K562 (cell line): Measurements from ENCODE around the gene CRB2. TPM values are rescaled to one million over a fixed set of nuclear protein-coding genes. Genes with fewer than 3 reads are reported as not detected.
A peak's percentile ranks its signal among the peaks of the same experiment; 100 is the strongest.

Experiments
- ATAC-seq: fragments of 200-7000 bp; cut with Tn5 transposase; 3 replicates; pipeline ENCODE4 v1.9.1; 2020; ENCODE audit warnings: moderate library complexity
- BruUV-seq: library from RNA; stranded (reverse); fragments of 400-500 nt; replicated peaks from 2 replicates; lab custom pipeline; 2021; lab: Mats Ljungman, UMichigan
- CTCF ChIA-PET: fragments of 300-600 bp; formaldehyde crosslinking; extraction: SDS; loops from one replicate; lab custom pipeline; 2021; ENCODE audit warnings: low intra/inter-chr PET ratio; lab: Yijun Ruan, JAX
- POLR2A ChIA-PET: fragments of 300-600, 350-650 bp; sonication (Branson Sonifier 250); formaldehyde crosslinking; extraction: SDS; loops from one replicate; lab custom pipeline; 2021; ENCODE audit warnings: antibody characterized with exemption, inconsistent platforms; lab: Yijun Ruan, JAX
- DNase-seq, 4 experiments: peaks; one replicate each; pipeline versions ENCODE4 v3.0.0 to v3.0.0-alpha.2; 2011 to 2018; ENCODE audit warnings: low spot score in 3 of 4, mixed read lengths in 3 of 4; ENCODE audit errors: extremely low read depth in 1 of 4
- FAIRE-seq: peaks from 2 replicates; lab custom pipeline; 2011; peaks lifted over from hg19 to GRCh38; lab: Jason Lieb, UNC
- H2AFZ ChIP-seq: 2 replicates; pipeline ENCODE4 v1.6.0; 2011; ENCODE audit warnings: low read depth, low read length, control low read depth, inconsistent platforms
- H3K27ac ChIP-seq: fragments of 200-600 bp; 3 replicates; pipeline ENCODE4 v1.8.0; 2011; ENCODE audit warnings: low read depth, mild to moderate bottlenecking, control low read depth, inconsistent platforms, low read length, moderate library complexity, mixed read lengths; ENCODE audit errors: extremely low read depth
- H3K27me3 ChIP-seq, 2 experiments: fragments of 300-600 bp in 1 of 2; 2 replicates in 1 of 2; 3 replicates in 1 of 2; pipeline versions ENCODE4 v1.6.0 to v1.8.0; 2011; ENCODE audit warnings: inconsistent platforms in 2 of 2, low read length in 2 of 2, mild to moderate bottlenecking in 1 of 2, mixed read lengths in 1 of 2, moderate library complexity in 1 of 2; ENCODE audit not compliant: control insufficient read depth in 2 of 2, insufficient read depth in 2 of 2
- H3K36me3 ChIP-seq: fragments of 300-600 bp; 3 replicates; pipeline ENCODE4 v1.8.0; 2011; ENCODE audit warnings: mild to moderate bottlenecking, low read length, inconsistent platforms; ENCODE audit not compliant: control insufficient read depth, insufficient read depth
- H3K4me1 ChIP-seq, 2 experiments: fragments of 200-600 bp in 1 of 2; replicated peaks in 1 of 2; 2 replicates in 1 of 2; 3 replicates in 1 of 2; pipeline versions ENCODE4 v1.5.1 to v1.8.0; 2011; ENCODE audit warnings: inconsistent platforms in 2 of 2, low read length in 2 of 2, mild to moderate bottlenecking in 1 of 2, mixed read lengths in 1 of 2, moderate library complexity in 1 of 2; ENCODE audit not compliant: control insufficient read depth in 2 of 2, insufficient read depth in 2 of 2
- H3K4me2 ChIP-seq: 2 replicates; pipeline ENCODE4 v1.6.1; 2011; ENCODE audit warnings: low read length, control low read depth, inconsistent platforms, mixed read lengths; ENCODE audit not compliant: insufficient read depth
- H3K4me3 ChIP-seq: fragments of 200-600 bp; sonication (generic), shearing (Covaris generic); 2 replicates; pipeline ENCODE4 v1.5.1; 2016; ENCODE audit warnings: control low read depth, inconsistent platforms
- H3K79me2 ChIP-seq: fragments of 200-600 bp; 3 replicates; pipeline ENCODE4 v1.8.0; 2011; ENCODE audit warnings: low read length, inconsistent platforms; ENCODE audit not compliant: control insufficient read depth, insufficient read depth
- H3K9ac ChIP-seq, 2 experiments: 2 replicates each; pipeline versions ENCODE4 v1.6.0 to v1.6.1; 2011; ENCODE audit warnings: low read depth in 2 of 2, low read length in 2 of 2, control low read depth in 1 of 2, inconsistent platforms in 1 of 2, mild to moderate bottlenecking in 1 of 2, mixed read lengths in 1 of 2; ENCODE audit not compliant: insufficient read depth in 1 of 2
- H3K9me1 ChIP-seq: one replicate; pipeline ENCODE4 v1.6.0; 2011; ENCODE audit warnings: inconsistent platforms, mild to moderate bottlenecking, low read length, moderate library complexity; ENCODE audit not compliant: control insufficient read depth, insufficient read depth
- H3K9me3 ChIP-seq: replicated peaks from 2 replicates; pipeline ENCODE4 v1.5.1; 2011; ENCODE audit warnings: low read depth, low read length, inconsistent platforms; ENCODE audit not compliant: control insufficient read depth, insufficient read depth
- H4K20me1 ChIP-seq: replicated peaks from 2 replicates; pipeline ENCODE4 v1.6.1; 2011; ENCODE audit warnings: low read length, inconsistent platforms, mixed read lengths; ENCODE audit not compliant: control insufficient read depth, insufficient read depth
- KAT7 ChIP-seq: sonication (generic); formaldehyde crosslinking; IDR thresholded peaks from 2 replicates; pipeline ENCODE4 v1.8.0; 2022; ENCODE audit warnings: missing genetic modification reagents, mild to moderate bottlenecking, borderline replicate concordance
- WGBS: fragments of 100-300 bp; shearing (Covaris generic); methylation state at CpG from one replicate; pipeline ENCODE4 v1.1.6; 2016; ENCODE audit warnings: low coverage, mixed read lengths; ENCODE audit not compliant: insufficient coverage; ENCODE audit errors: missing lambda C conversion rate; 5-methylcytosine and 5-hydroxymethylcytosine counted together
- in situ Hi-C: fragments of 300-500 bp; cut with MboI; formaldehyde crosslinking; loops from 4 replicates; pipeline ENCODE4 v1.15.0; 2018; ENCODE audit warnings: inconsistent platforms, mixed read lengths
- intact Hi-C: fragments of 100-400 bp; cut with micrococcal nuclease; formaldehyde crosslinking; loops from 2 replicates; pipeline ENCODE4 v1.14.2; 2022
- polyA plus RNA-seq, 8 experiments: library from polyadenylated mRNA; depleted of rRNA in 4 of 8; stranded (reverse) in 5 of 8; unstranded in 3 of 8; fragments of >200 nt; fragmentation: Nextera tagmentation in 2 of 8; fragmentation: Illumina TruSeq in 1 of 8; extraction: Ambion mirVana in 2 of 8; extraction: Trizol in 1 of 8; gene quantifications; 2 replicates each; pipeline versions ENCODE4 v1.2.1 to v1.2.3, GENCODE V29; 2011 to 2014; ENCODE audit warnings: inconsistent platforms in 1 of 8, missing spikeins in 1 of 8
- total RNA-seq, 7 experiments: library from RNA; depleted of rRNA in 6 of 7; stranded (reverse); fragments of >200 nt in 6 of 7; fragmentation: Illumina TruSeq in 2 of 7; extraction: Trizol in 2 of 7; gene quantifications; 2 replicates each; pipeline versions ENCODE4 v1.2.1 to v1.2.3, GENCODE V29; 2011 to 2021; ENCODE audit warnings: low replicate concordance in 1 of 7
- TF ChIP-seq, protein P1 (sequence below), 3 experiments: fragments of 200-800 bp in 1 of 3; fragments of 250-450 bp in 1 of 3; fragments of 450-650 bp in 1 of 3; sonication (Bioruptor Pico) in 1 of 3; sonication (Bioruptor generic) in 1 of 3; formaldehyde crosslinking in 1 of 3; IDR thresholded peaks; 2 replicates each; pipeline versions ENCODE4 v1.6.1 to v1.8.0; 2016 to 2022; ENCODE audit warnings: mild to moderate bottlenecking in 2 of 3, missing genetic modification characterization in 2 of 3, missing compliant biosample characterization in 1 of 3, moderate library complexity in 1 of 3

The CRB2 gene
- total and polyA plus RNA-seq, 9 of the 15 experiments (the other 6 are each of a cell fraction or from before 2014, with no cell fraction given), result 0.13 to 1.2 (median 0.25) TPM; not detected in 2

DNA sequence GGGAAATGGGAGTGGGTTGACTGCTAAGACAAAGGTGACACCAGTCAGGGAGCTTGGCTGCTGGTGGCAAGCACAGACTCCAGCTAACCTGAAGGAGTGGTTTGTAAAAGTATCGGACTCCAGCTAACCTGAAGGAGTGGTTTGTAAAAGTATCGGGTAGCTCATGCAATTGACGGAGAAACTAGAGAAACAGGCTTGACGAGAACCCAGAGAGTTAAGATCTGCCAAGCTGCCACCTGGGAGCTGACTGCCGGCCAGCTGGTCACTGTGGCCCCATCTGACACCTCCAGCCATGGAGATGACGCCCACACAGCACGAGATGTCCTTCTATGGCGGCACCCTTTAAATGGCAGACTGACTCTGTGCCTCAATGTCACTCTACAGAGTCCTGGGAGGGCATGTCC lies 28.3 kb upstream of the CRB2 start:
- in situ Hi-C loops (no loop called here), intact Hi-C loops (no loop called here)
- peak overlapping the region; percentile 1; the same call in 1 of the 2 replicates for H2AFZ ChIP-seq
- no TSS peak for BruUV-seq
- H3K4me1 ChIP-seq, result peaks cover 27 to 28% of the 10 kb centered on the region in 2 experiments
- FAIRE-seq (no peak), ATAC-seq (no peak), DNase-seq (no peak)
- 91% methylated on average over 8 of the region's 8 CpGs for WGBS
- no peak overlapping the region for H3K4me3 ChIP-seq
- H3K27me3 ChIP-seq, result no peaks in the 10 kb centered on the region
- H3K27ac ChIP-seq, result peak overlapping the region; percentile 2; the same call in 1 of the 3 replicates
- ChIA-PET CTCF (no interaction called here), POLR2A (interaction anchor here (0.6 to 2.9 kb wide), 7 partner anchors 8 to 735 kb away, joined by 3 to 12 read pairs (median 4); no protein-coding TSS in a partner anchor)
- H3K9me3 ChIP-seq, result no peaks in the 10 kb centered on the region
- H4K20me1 ChIP-seq, result no peaks in the 10 kb centered on the region
- TF ChIP-seq KAT7 (CRISPR knock-in tag), result no peak
- TF ChIP-seq, protein P1, sequence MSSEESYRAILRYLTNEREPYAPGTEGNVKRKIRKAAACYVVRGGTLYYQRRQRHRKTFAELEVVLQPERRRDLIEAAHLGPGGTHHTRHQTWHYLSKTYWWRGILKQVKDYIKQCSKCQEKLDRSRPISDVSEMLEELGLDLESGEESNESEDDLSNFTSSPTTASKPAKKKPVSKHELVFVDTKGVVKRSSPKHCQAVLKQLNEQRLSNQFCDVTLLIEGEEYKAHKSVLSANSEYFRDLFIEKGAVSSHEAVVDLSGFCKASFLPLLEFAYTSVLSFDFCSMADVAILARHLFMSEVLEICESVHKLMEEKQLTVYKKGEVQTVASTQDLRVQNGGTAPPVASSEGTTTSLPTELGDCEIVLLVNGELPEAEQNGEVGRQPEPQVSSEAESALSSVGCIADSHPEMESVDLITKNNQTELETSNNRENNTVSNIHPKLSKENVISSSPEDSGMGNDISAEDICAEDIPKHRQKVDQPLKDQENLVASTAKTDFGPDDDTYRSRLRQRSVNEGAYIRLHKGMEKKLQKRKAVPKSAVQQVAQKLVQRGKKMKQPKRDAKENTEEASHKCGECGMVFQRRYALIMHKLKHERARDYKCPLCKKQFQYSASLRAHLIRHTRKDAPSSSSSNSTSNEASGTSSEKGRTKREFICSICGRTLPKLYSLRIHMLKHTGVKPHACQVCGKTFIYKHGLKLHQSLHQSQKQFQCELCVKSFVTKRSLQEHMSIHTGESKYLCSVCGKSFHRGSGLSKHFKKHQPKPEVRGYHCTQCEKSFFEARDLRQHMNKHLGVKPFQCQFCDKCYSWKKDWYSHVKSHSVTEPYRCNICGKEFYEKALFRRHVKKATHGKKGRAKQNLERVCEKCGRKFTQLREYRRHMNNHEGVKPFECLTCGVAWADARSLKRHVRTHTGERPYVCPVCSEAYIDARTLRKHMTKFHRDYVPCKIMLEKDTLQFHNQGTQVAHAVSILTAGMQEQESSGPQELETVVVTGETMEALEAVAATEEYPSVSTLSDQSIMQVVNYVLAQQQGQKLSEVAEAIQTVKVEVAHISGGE (CRISPR knock-in tag; IDR thresholded peaks at IDR 0.05), result peak in 1 of 3 experiments; percentile 70; a peak in 1 of 6 replicates
- no peaks in the 10 kb centered on the region for H3K36me3 ChIP-seq
- no peaks in the 10 kb centered on the region for H3K9me1 ChIP-seq
- no peak overlapping the region for H3K4me2 ChIP-seq
- no peak overlapping the region for H3K9ac ChIP-seq
- no peaks in the 10 kb centered on the region for H3K79me2 ChIP-seq
